ENCODE results near the gene ZNF827.

ZNF827 gene

GRCh38 chr4:145933134-145933533 lies 5.5 kb downstream of the ZNF827 start:
- no peak for DNase-seq (ENCODE audit: extremely low read depth, low read depth)
- no peak for TF ChIP-seq CTCF (IDR thresholded peaks at IDR 0.05; ENCODE audit: low read depth, low read length)

- no peak for DNase-seq (ENCODE audit: extremely low read depth, low read depth)
- TF ChIP-seq CTCF (IDR thresholded peaks at IDR 0.05; ENCODE audit: low read depth, low read length) = no peak
Measured at GRCh38 chr4:145931403-145931802, 7.2 kb downstream of the ZNF827 start.

- TF ChIP-seq CTCF (IDR thresholded peaks at IDR 0.05; ENCODE audit: low read depth, low read length) = no peak
- DNase-seq (ENCODE audit: extremely low read depth, low read depth) = no peak
Measured at GRCh38 chr4:145930592-145930991, 8.0 kb downstream of the ZNF827 start.

GRCh38 chr4:145929415-145930178 lies 9.0 kb downstream of the ZNF827 start:
- DNase-seq (ENCODE audit: extremely low read depth, low read depth) = no peak

GRCh38 chr4:145928748-145929147 lies 9.9 kb downstream of the ZNF827 start:
- DNase-seq (ENCODE audit: extremely low read depth, low read depth) = no peak
- no peak for TF ChIP-seq CTCF (IDR thresholded peaks at IDR 0.05; ENCODE audit: low read depth, low read length)

More at GRCh38 chr4:145929415-145930178, 9.0 kb downstream of the ZNF827 start:
- TF ChIP-seq CTCF (IDR thresholded peaks at IDR 0.05; ENCODE audit: low read depth, low read length) = no peak

GRCh38 chr4:145927030-145927429 lies 11.6 kb downstream of the ZNF827 start:
- no peak for TF ChIP-seq CTCF (IDR thresholded peaks at IDR 0.05; ENCODE audit: low read depth, low read length)
- DNase-seq (ENCODE audit: extremely low read depth, low read depth) = no peak

- no peak for DNase-seq (ENCODE audit: extremely low read depth, low read depth)
- TF ChIP-seq CTCF (IDR thresholded peaks at IDR 0.05; ENCODE audit: low read depth, low read length) = no peak
Measured at GRCh38 chr4:145921231-145921630, 17.4 kb downstream of the ZNF827 start.
